HepG2 (cell line): ENCODE data around the gene NDUFV1. TPM values are rescaled to one million over a fixed set of nuclear protein-coding genes. Genes with fewer than 3 reads are reported as not detected.

Experiments used
- HDAC6 ChIP-seq: fragments of 200-600 bp; sonication (generic); IDR thresholded peaks from 2 replicates; pipeline ENCODE4 v1.7.0; 2017; ENCODE audit warnings: mild to moderate bottlenecking, antibody characterized with exemption, low read length, low read depth
- HNRNPUL1 ChIP-seq: fragments of 200-400 bp; formaldehyde crosslinking; IDR thresholded peaks from 2 replicates; pipeline ENCODE4 v1.6.1; 2017; ENCODE audit warnings: low read depth, mild to moderate bottlenecking, low read length, moderate library complexity
- MAF1 ChIP-seq: sonication (generic); formaldehyde crosslinking; IDR thresholded peaks from 2 replicates; pipeline ENCODE4 v1.5.0; 2020; ENCODE audit warnings: missing genetic modification reagents, borderline replicate concordance
- MBD4 ChIP-seq: IDR thresholded peaks from 2 replicates; pipeline ENCODE4 v1.6.1; 2012; ENCODE audit warnings: low read length, inconsistent platforms, borderline replicate concordance
- MED1 ChIP-seq: sonication (generic); formaldehyde crosslinking; IDR thresholded peaks from 2 replicates; pipeline ENCODE4 v1.4.0; 2020; ENCODE audit warnings: missing genetic modification reagents
- MED13 ChIP-seq: sonication (generic); formaldehyde crosslinking; IDR thresholded peaks from 2 replicates; pipeline ENCODE4 v1.5.0; 2020; ENCODE audit warnings: missing genetic modification reagents
- NFKB2 ChIP-seq: sonication (generic); formaldehyde crosslinking; IDR thresholded peaks from 2 replicates; pipeline ENCODE4 v1.4.0; 2020; ENCODE audit warnings: missing genetic modification reagents, borderline replicate concordance
- NFYC ChIP-seq: IDR thresholded peaks from 2 replicates; pipeline ENCODE4 v1.6.1; 2016; ENCODE audit warnings: missing genetic modification reagents, missing compliant biosample characterization
- NR2F6 ChIP-seq, 2 experiments: IDR thresholded peaks; 2 replicates each; pipeline ENCODE4 v1.6.1; 2016; ENCODE audit warnings: antibody characterized with exemption in 1 of 2, mild to moderate bottlenecking in 1 of 2
- ONECUT2 ChIP-seq: sonication (generic); formaldehyde crosslinking; IDR thresholded peaks from 2 replicates; pipeline ENCODE4 v1.4.0; 2020; ENCODE audit warnings: missing genetic modification reagents
- PAX8 ChIP-seq: sonication (generic); formaldehyde crosslinking; IDR thresholded peaks from 2 replicates; pipeline ENCODE4 v1.8.0; 2022; ENCODE audit warnings: mild to moderate bottlenecking, missing genetic modification reagents, borderline replicate concordance
- PHF21A ChIP-seq: sonication (generic); formaldehyde crosslinking; IDR thresholded peaks from 2 replicates; pipeline ENCODE4 v1.5.0; 2020; ENCODE audit warnings: mild to moderate bottlenecking, missing genetic modification reagents
- SATB2 ChIP-seq: sonication (generic); formaldehyde crosslinking; IDR thresholded peaks from 2 replicates; pipeline ENCODE4 v1.5.0; 2020; ENCODE audit warnings: missing genetic modification reagents
- SMAD9 ChIP-seq: sonication (generic); formaldehyde crosslinking; IDR thresholded peaks from 2 replicates; pipeline ENCODE4 v1.5.1; 2020; ENCODE audit warnings: mild to moderate bottlenecking, missing genetic modification reagents
- TOPORS ChIP-seq: sonication (generic); formaldehyde crosslinking; IDR thresholded peaks from 2 replicates; pipeline ENCODE4 v1.8.0; 2023; ENCODE audit warnings: mild to moderate bottlenecking, missing genetic modification reagents
- TSC22D2 ChIP-seq: sonication (generic); formaldehyde crosslinking; IDR thresholded peaks from 2 replicates; pipeline ENCODE4 v1.5.1; 2020; ENCODE audit warnings: missing genetic modification reagents, mild to moderate bottlenecking, borderline replicate concordance
- UBTF ChIP-seq: sonication (generic); formaldehyde crosslinking; IDR thresholded peaks from 2 replicates; pipeline ENCODE4 v1.4.0; 2020; ENCODE audit warnings: mild to moderate bottlenecking, missing genetic modification reagents
- ZMAT3 ChIP-seq: sonication (generic); formaldehyde crosslinking; conservative IDR thresholded peaks from 2 replicates; pipeline ENCODE4 v1.7.0; 2021; ENCODE audit warnings: missing genetic modification reagents
- ZNF292 ChIP-seq: sonication (generic); formaldehyde crosslinking; IDR thresholded peaks from 2 replicates; pipeline ENCODE4 v1.8.1; 2022; ENCODE audit warnings: mild to moderate bottlenecking, low read depth, missing genetic modification reagents, borderline replicate concordance
- ZNF572 ChIP-seq: sonication (generic); formaldehyde crosslinking; IDR thresholded peaks from 2 replicates; pipeline ENCODE4 v1.5.1; 2020; ENCODE audit warnings: mild to moderate bottlenecking, missing genetic modification reagents
- ZNF615 ChIP-seq: sonication (generic); formaldehyde crosslinking; IDR thresholded peaks from 2 replicates; pipeline ENCODE4 v1.5.0; 2020; ENCODE audit warnings: mild to moderate bottlenecking, missing genetic modification reagents, borderline replicate concordance
- ZNF670 ChIP-seq: sonication (generic); formaldehyde crosslinking; IDR thresholded peaks from 2 replicates; pipeline ENCODE4 v1.8.0; 2022; ENCODE audit warnings: mild to moderate bottlenecking, missing genetic modification reagents, borderline replicate concordance
- polyA plus RNA-seq, 8 experiments: library from polyadenylated mRNA; depleted of rRNA in 3 of 8; stranded (reverse) in 7 of 8; unstranded in 1 of 8; fragments of >200 nt; fragmentation: Illumina TruSeq in 4 of 8; extraction: Trizol in 4 of 8; gene quantifications; 2 replicates each; pipeline versions ENCODE4 v1.2.1 to v1.2.3, GENCODE V29; 2011 to 2016; ENCODE audit warnings: low read depth in 4 of 8, missing spikeins in 1 of 8, mixed read lengths in 1 of 8; ENCODE audit not compliant: insufficient read depth in 1 of 8
- total RNA-seq, 5 experiments: library from RNA; depleted of rRNA; stranded (reverse); fragments of >200 nt; fragmentation: Illumina TruSeq; extraction: Trizol; gene quantifications; 2 replicates each; pipeline ENCODE4 v1.2.3, GENCODE V29; 2016; ENCODE audit warnings: low read depth in 1 of 5
- TF ChIP-seq, protein P1 (sequence below): sonication (generic); formaldehyde crosslinking; IDR thresholded peaks from 2 replicates; pipeline ENCODE4 v1.5.1; 2020; ENCODE audit warnings: missing genetic modification reagents, mild to moderate bottlenecking, borderline replicate concordance
- TF ChIP-seq, protein P2 (sequence below): sonication (generic); formaldehyde crosslinking; IDR thresholded peaks from 2 replicates; pipeline ENCODE4 v1.4.0; 2020; ENCODE audit warnings: missing genetic modification reagents

NDUFV1 gene
- total and polyA plus RNA-seq, 2 of the 13 experiments (the other 11 are each of a cell fraction or from before 2014, with no cell fraction given), result 88.9 to 137 TPM

GRCh38 chr11:67606492-67607295 is at the start of gene NDUFV1 (continued):
- no peak for TF ChIP-seq NR2F6 (IDR thresholded peaks at IDR 0.05)
- TF ChIP-seq NR2F6 (CRISPR knock-in tag; IDR thresholded peaks at IDR 0.05), result peak; percentile 66; the same call in 1 of the 2 replicates
- TF ChIP-seq TSC22D2 (CRISPR knock-in tag), result no peak
- no peak for TF ChIP-seq HDAC6
- peak; percentile 63; the same call in 1 of the 2 replicates for TF ChIP-seq MED1 (CRISPR knock-in tag)
- peak; percentile 69 for TF ChIP-seq UBTF (CRISPR knock-in tag)
- TF ChIP-seq ZNF670 (CRISPR knock-in tag), result no peak; the same call in 1 of the 2 replicates
- TF ChIP-seq ZMAT3, result 0 out of 2 replicates have a peak, but pooled peaks have one; percentile 39
- TF ChIP-seq NFYC, result peak; percentile 62; the same call in 1 of the 2 replicates
- TF ChIP-seq, protein P1, sequence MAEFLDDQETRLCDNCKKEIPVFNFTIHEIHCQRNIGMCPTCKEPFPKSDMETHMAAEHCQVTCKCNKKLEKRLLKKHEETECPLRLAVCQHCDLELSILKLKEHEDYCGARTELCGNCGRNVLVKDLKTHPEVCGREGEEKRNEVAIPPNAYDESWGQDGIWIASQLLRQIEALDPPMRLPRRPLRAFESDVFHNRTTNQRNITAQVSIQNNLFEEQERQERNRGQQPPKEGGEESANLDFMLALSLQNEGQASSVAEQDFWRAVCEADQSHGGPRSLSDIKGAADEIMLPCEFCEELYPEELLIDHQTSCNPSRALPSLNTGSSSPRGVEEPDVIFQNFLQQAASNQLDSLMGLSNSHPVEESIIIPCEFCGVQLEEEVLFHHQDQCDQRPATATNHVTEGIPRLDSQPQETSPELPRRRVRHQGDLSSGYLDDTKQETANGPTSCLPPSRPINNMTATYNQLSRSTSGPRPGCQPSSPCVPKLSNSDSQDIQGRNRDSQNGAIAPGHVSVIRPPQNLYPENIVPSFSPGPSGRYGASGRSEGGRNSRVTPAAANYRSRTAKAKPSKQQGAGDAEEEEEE (CRISPR knock-in tag), result peak; percentile 91; the same call in 1 of the 2 replicates
- TF ChIP-seq PHF21A (CRISPR knock-in tag), result peak; percentile 76; the same call in 1 of the 2 replicates
- TF ChIP-seq TOPORS (CRISPR knock-in tag), result 0 out of 2 replicates have a peak, but pooled peaks have one; percentile 40
- TF ChIP-seq NFKB2 (CRISPR knock-in tag), result 0 out of 2 replicates have a peak, but pooled peaks have one; percentile 78
- TF ChIP-seq MBD4, result no peak
- TF ChIP-seq, protein P2, sequence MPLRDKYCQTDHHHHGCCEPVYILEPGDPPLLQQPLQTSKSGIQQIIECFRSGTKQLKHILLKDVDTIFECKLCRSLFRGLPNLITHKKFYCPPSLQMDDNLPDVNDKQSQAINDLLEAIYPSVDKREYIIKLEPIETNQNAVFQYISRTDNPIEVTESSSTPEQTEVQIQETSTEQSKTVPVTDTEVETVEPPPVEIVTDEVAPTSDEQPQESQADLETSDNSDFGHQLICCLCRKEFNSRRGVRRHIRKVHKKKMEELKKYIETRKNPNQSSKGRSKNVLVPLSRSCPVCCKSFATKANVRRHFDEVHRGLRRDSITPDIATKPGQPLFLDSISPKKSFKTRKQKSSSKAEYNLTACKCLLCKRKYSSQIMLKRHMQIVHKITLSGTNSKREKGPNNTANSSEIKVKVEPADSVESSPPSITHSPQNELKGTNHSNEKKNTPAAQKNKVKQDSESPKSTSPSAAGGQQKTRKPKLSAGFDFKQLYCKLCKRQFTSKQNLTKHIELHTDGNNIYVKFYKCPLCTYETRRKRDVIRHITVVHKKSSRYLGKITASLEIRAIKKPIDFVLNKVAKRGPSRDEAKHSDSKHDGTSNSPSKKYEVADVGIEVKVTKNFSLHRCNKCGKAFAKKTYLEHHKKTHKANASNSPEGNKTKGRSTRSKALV, result no peak
- TF ChIP-seq HNRNPUL1, result no peak
- no peak for TF ChIP-seq ZNF615 (CRISPR knock-in tag)
- TF ChIP-seq SMAD9 (CRISPR knock-in tag), result no peak
- 0 out of 2 replicates have a peak, but pooled peaks have one; percentile 33 for TF ChIP-seq ZNF292 (CRISPR knock-in tag)
- TF ChIP-seq SATB2, result no peak
- no peak for TF ChIP-seq PAX8 (CRISPR knock-in tag)
- no peak for TF ChIP-seq ONECUT2 (CRISPR knock-in tag)
- peak; percentile 84; the same call in 1 of the 2 replicates for TF ChIP-seq MAF1 (CRISPR knock-in tag)
- 0 out of 2 replicates have a peak, but pooled peaks have one; percentile 59 for TF ChIP-seq MED13 (CRISPR knock-in tag)
- TF ChIP-seq ZNF572 (CRISPR knock-in tag), result no peak
